Type B pancreatic cell (in vitro differentiated cells): ENCODE measurements around the gene TMEM51. TPM values are rescaled to one million over a fixed set of nuclear protein-coding genes. Genes with fewer than 3 reads are reported as not detected.

Experiments
- DNase-seq: peaks from one replicate; pipeline ENCODE4 v3.0.0; 2021; ENCODE audit warnings: mixed read lengths; ENCODE audit not compliant: unreplicated experiment; ENCODE audit errors: extremely low spot score
- H3K27ac Mint-ChIP-seq: 2 replicates; pipeline ENCODE4 v1.8.0; 2021; ENCODE audit warnings: mild to moderate bottlenecking, mixed read lengths
- H3K27me3 Mint-ChIP-seq: 2 replicates; pipeline ENCODE4 v1.8.0; 2021; ENCODE audit warnings: mixed read lengths
- H3K36me3 Mint-ChIP-seq: 2 replicates; pipeline ENCODE4 v1.8.0; 2021; ENCODE audit warnings: mixed read lengths
- H3K4me1 Mint-ChIP-seq: one replicate; pipeline ENCODE4 v1.8.0; 2021; ENCODE audit warnings: mixed read lengths; ENCODE audit not compliant: unreplicated experiment
- H3K4me3 Mint-ChIP-seq: 2 replicates; pipeline ENCODE4 v1.8.0; 2021; ENCODE audit warnings: mild to moderate bottlenecking, mixed read lengths
- H3K9me3 Mint-ChIP-seq: 2 replicates; pipeline ENCODE4 v1.8.0; 2021; ENCODE audit warnings: mixed read lengths
- CTCF ChIP-seq: fragments of 200-600 bp; sonication (generic); conservative IDR thresholded peaks from 2 replicates; pipeline ENCODE4 v1.5.0; 2021; ENCODE audit warnings: antibody characterized with exemption, mild to moderate bottlenecking
- total RNA-seq: library from RNA; stranded (reverse); gene quantifications from 2 replicates; pipeline ENCODE4 v1.2.1, GENCODE V29; 2021; ENCODE audit warnings: low replicate concordance

TMEM51 gene
- total RNA-seq, 1 donor from 2014 or later, result 12.5 TPM

- Mint-ChIP-seq H3K4me3 (peak overlapping the region; percentile 80), H3K27me3 (peaks cover 14% of the 10 kb centered on the region), H3K9me3 (peaks cover 5% of the 10 kb centered on the region), H3K27ac (peak overlapping the region; percentile 35), H3K4me1 (peaks cover 53% of the 10 kb centered on the region), H3K36me3 (peaks cover 3% of the 10 kb centered on the region)
- TF ChIP-seq CTCF, result no peak
- no peak for DNase-seq
These were observed 1.6 kb downstream of the TMEM51 start for GRCh38 chr1:15155191-15155590.

- peak overlapping the region; percentile 65 for H3K27ac Mint-ChIP-seq
- H3K4me3 Mint-ChIP-seq, result peak overlapping the region; percentile 80
- H3K36me3 Mint-ChIP-seq, result peaks cover 8% of the 10 kb centered on the region
- peaks cover 10% of the 10 kb centered on the region for H3K27me3 Mint-ChIP-seq
- H3K4me1 Mint-ChIP-seq, result peaks cover 53% of the 10 kb centered on the region
- no peak for TF ChIP-seq CTCF
- no peaks in the 10 kb centered on the region for H3K9me3 Mint-ChIP-seq
- no peak for DNase-seq
These were observed 2.6 kb downstream of the TMEM51 start for GRCh38 chr1:15155888-15156741.

- H3K36me3 Mint-ChIP-seq, result peaks cover 8% of the 10 kb centered on the region
- no peaks in the 10 kb centered on the region for H3K9me3 Mint-ChIP-seq
- H3K4me3 Mint-ChIP-seq, result peak overlapping the region; percentile 23
- TF ChIP-seq CTCF, result no peak
- peaks cover 10% of the 10 kb centered on the region for H3K27me3 Mint-ChIP-seq
- no peak for DNase-seq
- peak overlapping the region; percentile 65 for H3K27ac Mint-ChIP-seq
- H3K4me1 Mint-ChIP-seq, result peaks cover 48% of the 10 kb centered on the region
These were observed 3.3 kb downstream of the TMEM51 start for GRCh38 chr1:15156807-15157380.

GRCh38 chr1:15157524-15158399 lies 4.2 kb downstream of the TMEM51 start:
- no peak for TF ChIP-seq CTCF
- peak overlapping the region; percentile 36 for H3K4me3 Mint-ChIP-seq
- H3K27ac Mint-ChIP-seq, result peak overlapping the region; percentile 29
- peaks cover 46% of the 10 kb centered on the region for H3K4me1 Mint-ChIP-seq
- no peak for DNase-seq
- H3K27me3 Mint-ChIP-seq, result peaks cover 10% of the 10 kb centered on the region
- no peaks in the 10 kb centered on the region for H3K9me3 Mint-ChIP-seq
- H3K36me3 Mint-ChIP-seq, result peaks cover 12% of the 10 kb centered on the region

- Mint-ChIP-seq H3K4me3 (no peak overlapping the region), H3K27me3 (peaks cover 10% of the 10 kb centered on the region), H3K36me3 (peaks cover 13% of the 10 kb centered on the region), H3K27ac (peak overlapping the region; percentile 29), H3K9me3 (no peaks in the 10 kb centered on the region), H3K4me1 (peaks cover 47% of the 10 kb centered on the region)
- DNase-seq, result no peak
- TF ChIP-seq CTCF, result no peak
These were observed 5.1 kb downstream of the TMEM51 start for GRCh38 chr1:15158506-15159165.
